ENCODE data around the gene INHBE. TPM values are rescaled to one million over a fixed set of nuclear protein-coding genes. Genes with fewer than 3 reads are reported as not detected.
"Not testable (repeated sequence)": the region's sequence is repeated elsewhere in the genome, so short reads cannot be mapped to it uniquely, and the experiment has no call there.

Gene INHBE
- total and polyA plus RNA-seq, 9 donors: not detected

DNA sequence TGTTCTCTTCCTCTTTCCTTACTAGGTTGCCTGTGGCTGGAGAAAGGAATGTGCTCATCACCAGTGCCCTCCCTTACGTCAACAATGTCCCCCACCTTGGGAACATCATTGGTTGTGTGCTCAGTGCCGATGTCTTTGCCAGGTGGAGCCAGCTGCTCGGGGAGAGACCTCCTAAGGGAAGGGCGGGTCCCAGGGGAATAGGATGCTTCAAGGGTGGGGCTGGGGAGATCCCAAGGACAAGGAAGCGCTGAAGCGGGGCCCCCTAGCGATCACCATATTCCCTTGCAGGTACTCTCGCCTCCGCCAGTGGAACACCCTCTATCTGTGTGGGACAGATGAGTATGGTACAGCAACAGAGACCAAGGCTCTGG is 43.0 kb downstream of the INHBE start:
- H3K36me3 ChIP-seq: no peaks in the 10 kb centered on the region

DNA sequence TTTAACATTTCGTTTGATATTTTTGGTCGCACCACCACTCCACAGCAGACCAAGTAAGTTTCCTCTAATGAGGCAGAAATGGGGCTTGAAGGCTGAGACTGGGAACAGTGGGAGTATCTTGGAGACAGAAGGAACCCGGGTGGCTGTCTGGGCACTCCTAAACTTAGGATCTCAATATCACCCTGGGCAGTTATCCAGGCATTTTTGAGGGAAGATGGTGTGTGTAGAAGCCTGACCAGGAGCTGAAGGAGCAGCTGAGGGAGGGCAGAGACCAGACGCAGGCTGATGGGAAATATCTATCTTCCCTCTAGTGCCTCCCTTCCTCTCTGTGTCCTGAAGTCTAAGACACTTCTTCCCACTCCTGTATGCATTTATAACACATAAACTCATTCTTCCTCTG is 43.5 kb downstream of the INHBE start:
- Histone ChIP-seq H3K27ac (no peak overlapping the region), H3K36me3 (no peaks in the 10 kb centered on the region), H3K27me3 (no peaks in the 10 kb centered on the region), H3K4me1 (ENCODE audit: insufficient read depth) (no peaks in the 10 kb centered on the region), H3K4me3 (no peak overlapping the region), H3K9me3 (no peaks in the 10 kb centered on the region)
- no peak for DNase-seq
- intact Hi-C loops (cut with DNase I): no loop called here
- WGBS, 3 donors: 87 to 96% (median 91%) methylated on average over 4 of the region's 4 CpGs
- TF ChIP-seq POLR2A (IDR thresholded peaks at IDR 0.05): no peak
- TF ChIP-seq EP300 (IDR thresholded peaks at IDR 0.05): no peak
- TF ChIP-seq, protein P1, sequence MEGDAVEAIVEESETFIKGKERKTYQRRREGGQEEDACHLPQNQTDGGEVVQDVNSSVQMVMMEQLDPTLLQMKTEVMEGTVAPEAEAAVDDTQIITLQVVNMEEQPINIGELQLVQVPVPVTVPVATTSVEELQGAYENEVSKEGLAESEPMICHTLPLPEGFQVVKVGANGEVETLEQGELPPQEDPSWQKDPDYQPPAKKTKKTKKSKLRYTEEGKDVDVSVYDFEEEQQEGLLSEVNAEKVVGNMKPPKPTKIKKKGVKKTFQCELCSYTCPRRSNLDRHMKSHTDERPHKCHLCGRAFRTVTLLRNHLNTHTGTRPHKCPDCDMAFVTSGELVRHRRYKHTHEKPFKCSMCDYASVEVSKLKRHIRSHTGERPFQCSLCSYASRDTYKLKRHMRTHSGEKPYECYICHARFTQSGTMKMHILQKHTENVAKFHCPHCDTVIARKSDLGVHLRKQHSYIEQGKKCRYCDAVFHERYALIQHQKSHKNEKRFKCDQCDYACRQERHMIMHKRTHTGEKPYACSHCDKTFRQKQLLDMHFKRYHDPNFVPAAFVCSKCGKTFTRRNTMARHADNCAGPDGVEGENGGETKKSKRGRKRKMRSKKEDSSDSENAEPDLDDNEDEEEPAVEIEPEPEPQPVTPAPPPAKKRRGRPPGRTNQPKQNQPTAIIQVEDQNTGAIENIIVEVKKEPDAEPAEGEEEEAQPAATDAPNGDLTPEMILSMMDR (IDR thresholded peaks at IDR 0.05): no peak

More for the DNA sequence above, 43.0 kb downstream of the INHBE start:
- no peaks in the 10 kb centered on the region for H3K9me3 ChIP-seq
- intact Hi-C loops (cut with DNase I): no loop called here
- H3K4me3 ChIP-seq: no peak overlapping the region
- TF ChIP-seq EP300 (IDR thresholded peaks at IDR 0.05) (no peak), POLR2A (IDR thresholded peaks at IDR 0.05) (no peak)
- TF ChIP-seq, protein P1 (IDR thresholded peaks at IDR 0.05): no peak
- 68 to 83% (median 71%) methylated on average over 9 of the region's 9 CpGs for WGBS, 3 donors
- DNase-seq: no peak
- H3K27me3 ChIP-seq: no peaks in the 10 kb centered on the region
- H3K4me1 ChIP-seq (ENCODE audit: insufficient read depth): no peaks in the 10 kb centered on the region
- H3K27ac ChIP-seq: no peak overlapping the region

DNA sequence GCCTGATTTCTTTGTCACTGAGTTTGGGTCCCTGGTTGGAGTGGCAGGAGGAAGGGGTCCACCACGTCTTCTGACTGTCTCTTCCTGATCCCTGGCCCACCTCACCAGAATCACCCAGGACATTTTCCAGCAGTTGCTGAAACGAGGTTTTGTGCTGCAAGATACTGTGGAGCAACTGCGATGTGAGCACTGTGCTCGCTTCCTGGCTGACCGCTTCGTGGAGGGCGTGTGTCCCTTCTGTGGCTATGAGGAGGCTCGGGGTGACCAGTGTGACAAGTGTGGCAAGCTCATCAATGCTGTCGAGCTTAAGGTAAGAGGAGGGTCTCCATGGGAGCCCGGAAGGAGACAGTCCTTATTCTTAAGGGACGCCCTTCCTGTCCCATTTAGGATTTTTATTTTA is 45.1 kb downstream of the INHBE start:
- intact Hi-C loops (cut with DNase I): no loop called here
- WGBS, 3 donors: 94 to 96% (median 95%) methylated on average over 11 of the region's 11 CpGs

DNA sequence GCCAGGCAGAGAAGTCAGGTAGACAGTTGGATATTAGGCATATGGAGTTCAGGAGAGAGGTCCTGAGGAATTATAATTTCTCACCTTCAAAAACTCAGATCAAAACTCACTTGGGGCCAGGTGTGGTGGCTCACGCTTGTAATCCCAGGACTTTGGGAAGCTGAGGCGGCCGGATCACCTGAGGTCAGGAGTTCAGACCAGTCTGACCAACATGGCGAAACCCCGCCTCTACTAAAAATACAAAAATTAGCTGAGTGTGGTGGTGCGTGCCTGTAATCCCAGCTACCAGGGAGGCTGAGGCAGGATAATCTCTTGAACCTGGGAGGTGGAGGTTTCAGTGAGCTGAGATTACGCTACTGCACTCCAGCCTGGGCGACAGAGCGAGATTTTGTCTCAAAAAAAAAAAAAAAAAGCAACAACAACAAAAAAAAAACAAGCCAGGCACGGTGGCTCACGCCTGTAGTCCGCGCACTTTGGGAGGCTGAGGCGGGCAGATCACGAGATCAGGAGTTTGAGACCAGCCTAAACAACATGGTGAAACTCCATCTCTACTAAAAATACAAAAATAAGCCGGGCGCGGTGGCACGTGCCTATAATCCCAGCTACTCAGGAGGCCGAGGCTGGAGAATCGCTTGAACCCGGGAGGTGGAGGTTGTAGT is 47.3 kb downstream of the INHBE start:
- H3K4me3 ChIP-seq; H3K27me3 ChIP-seq; H3K36me3 ChIP-seq; DNase-seq; H3K27ac ChIP-seq; intact Hi-C loops (cut with DNase I); H3K4me1 ChIP-seq (ENCODE audit: insufficient read depth); H3K9me3 ChIP-seq: not testable (repeated sequence)
- WGBS, 3 donors: 94 to 95% (median 95%) methylated on average over 22 of the region's 22 CpGs

More for the DNA sequence above, 45.1 kb downstream of the INHBE start:
- Histone ChIP-seq H3K9me3 (no peaks in the 10 kb centered on the region), H3K4me3 (no peak overlapping the region), H3K27ac (no peak overlapping the region), H3K36me3 (no peaks in the 10 kb centered on the region), H3K27me3 (no peaks in the 10 kb centered on the region), H3K4me1 (ENCODE audit: insufficient read depth) (no peaks in the 10 kb centered on the region)
- TF ChIP-seq, protein P1 (IDR thresholded peaks at IDR 0.05): no peak
- TF ChIP-seq POLR2A (IDR thresholded peaks at IDR 0.05): no peak
- no peak for TF ChIP-seq EP300 (IDR thresholded peaks at IDR 0.05)
- no peak for DNase-seq

DNA sequence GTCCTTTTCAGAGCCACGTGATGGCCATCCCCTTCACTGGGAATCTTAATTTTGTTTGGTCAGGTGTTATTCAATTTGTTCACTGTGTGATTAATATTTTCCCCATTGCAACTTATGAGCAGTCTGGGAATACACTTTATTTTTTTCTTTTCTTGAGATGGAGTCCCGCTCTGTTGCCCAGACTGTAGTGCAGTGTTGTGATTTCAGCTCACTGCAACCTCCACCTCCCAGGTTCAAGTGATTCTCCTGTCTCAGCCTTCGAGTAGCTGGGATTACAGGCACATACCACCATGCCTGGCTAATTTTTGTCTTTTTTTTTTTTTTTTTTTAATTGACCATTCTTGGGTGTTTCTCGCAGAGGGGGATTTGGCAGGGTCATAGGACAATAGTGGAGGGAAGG is 51.4 kb downstream of the INHBE start:
- H3K27ac ChIP-seq; H3K4me3 ChIP-seq; intact Hi-C loops (cut with DNase I); H3K27me3 ChIP-seq; H3K9me3 ChIP-seq; DNase-seq; H3K36me3 ChIP-seq; H3K4me1 ChIP-seq (ENCODE audit: insufficient read depth): not testable (repeated sequence)
- WGBS, 3 donors: 87 to 99% (median 98%) methylated on average over 4 of the region's 4 CpGs

Small RNA genes lying within 50 kb of the gene (small RNA-seq; reads per million reads assigned to genes)
- not detected for gene RNU6-879P

Other genes with a start within 250 kb of the INHBE start
- gene NXPH4, start 238.5 kb upstream of the INHBE start, total RNA-seq: under 1 TPM in 1 of 7 donors, not detected in 6; 0.20 TPM
- gene NXPH4, start 238.5 kb upstream of the INHBE start, polyA plus RNA-seq: under 1 TPM in 1 of 2 donors, not detected in 1; 0.13 TPM
- 100 to 1,000 TPM in 1 of 7 donors, 10 to 100 TPM in 6; 32.3 to 185 (median 46.6) TPM for gene SHMT2, start 225.6 kb upstream of the INHBE start, total RNA-seq
- gene SHMT2, start 225.6 kb upstream of the INHBE start, polyA plus RNA-seq: 10 to 100 TPM; 23.0 to 34.7 TPM
- gene STAC3, start 204.1 kb upstream of the INHBE start, total RNA-seq: 1 to 10 TPM in 6 of 7 donors, under 1 TPM in 1; 0.66 to 2.3 (median 1.8) TPM
- 1 to 10 TPM in 1 of 2 donors, under 1 TPM in 1; 0.77 to 2.9 TPM for gene STAC3, start 204.1 kb upstream of the INHBE start, polyA plus RNA-seq
- 10 to 100 TPM; 24.3 to 81.4 (median 65.6) TPM for gene R3HDM2, start 24.3 kb upstream of the INHBE start, total RNA-seq
- 10 to 100 TPM; 33.5 to 66.9 TPM for gene R3HDM2, start 24.3 kb upstream of the INHBE start, polyA plus RNA-seq
- gene INHBC, start 20.5 kb upstream of the INHBE start, total RNA-seq: under 1 TPM in 2 of 7 donors, not detected in 5; 0.12 to 0.27 TPM
- under 1 TPM; 0.07 to 0.12 TPM for gene INHBC, start 20.5 kb upstream of the INHBE start, polyA plus RNA-seq
- gene GLI1, start 4.5 kb downstream of the INHBE start, total RNA-seq: 1 to 10 TPM in 2 of 7 donors, under 1 TPM in 4, not detected in 1; 0.48 to 4.1 (median 0.74) TPM
- gene GLI1, start 4.5 kb downstream of the INHBE start, polyA plus RNA-seq: 1 to 10 TPM; 2.2 to 4.1 TPM
- gene ARHGAP9, start 24.6 kb downstream of the INHBE start, total RNA-seq: 1 to 10 TPM; 2.7 to 8.0 (median 4.2) TPM
- gene ARHGAP9, start 24.6 kb downstream of the INHBE start, polyA plus RNA-seq: 1 to 10 TPM; 2.6 to 9.5 TPM
- gene MARS1, start 32.8 kb downstream of the INHBE start, total RNA-seq: 100 to 1,000 TPM in 2 of 7 donors, 10 to 100 TPM in 5; 21.1 to 479 (median 66.4) TPM
- 10 to 100 TPM; 30.8 to 87.4 TPM for gene MARS1, start 32.8 kb downstream of the INHBE start, polyA plus RNA-seq
- 10 to 100 TPM; 22.1 to 84.9 (median 29.2) TPM for gene DDIT3, start 65.2 kb downstream of the INHBE start, total RNA-seq
- gene DDIT3, start 65.2 kb downstream of the INHBE start, polyA plus RNA-seq: 10 to 100 TPM; 34.9 to 62.1 TPM
- 100 to 1,000 TPM in 2 of 7 donors, 10 to 100 TPM in 5; 25.2 to 122 (median 79.7) TPM for gene MBD6, start 67.5 kb downstream of the INHBE start, total RNA-seq
- gene MBD6, start 67.5 kb downstream of the INHBE start, polyA plus RNA-seq: 10 to 100 TPM; 18.1 to 35.0 TPM
- 100 to 1,000 TPM in 1 of 7 donors, 10 to 100 TPM in 6; 70.7 to 100 (median 97.4) TPM for gene DCTN2, start 91.9 kb downstream of the INHBE start, total RNA-seq
- gene DCTN2, start 91.9 kb downstream of the INHBE start, polyA plus RNA-seq: 100 to 1,000 TPM; 128 to 226 TPM
- under 1 TPM in 6 of 7 donors, not detected in 1; 0.08 to 0.48 (median 0.30) TPM for gene KIF5A, start 94.7 kb downstream of the INHBE start, total RNA-seq
- gene KIF5A, start 94.7 kb downstream of the INHBE start, polyA plus RNA-seq: under 1 TPM; 0.15 to 0.48 TPM
- gene PIP4K2C, start 135.9 kb downstream of the INHBE start, total RNA-seq: 10 to 100 TPM; 16.9 to 30.4 (median 21.2) TPM
- gene PIP4K2C, start 135.9 kb downstream of the INHBE start, polyA plus RNA-seq: 10 to 100 TPM; 13.1 to 42.0 TPM
- 10 to 100 TPM; 50.0 to 75.2 (median 57.8) TPM for gene DTX3, start 149.5 kb downstream of the INHBE start, total RNA-seq
- gene DTX3, start 149.5 kb downstream of the INHBE start, polyA plus RNA-seq: 10 to 100 TPM; 37.9 to 56.2 TPM
- 10 to 100 TPM; 22.1 to 48.4 (median 37.1) TPM for gene ARHGEF25, start 156.1 kb downstream of the INHBE start, total RNA-seq
- gene ARHGEF25, start 156.1 kb downstream of the INHBE start, polyA plus RNA-seq: 10 to 100 TPM; 47.4 to 48.8 TPM
- 1 to 10 TPM in 1 of 7 donors, under 1 TPM in 6; 0.28 to 1.5 (median 0.56) TPM for gene B4GALNT1, start 177.9 kb downstream of the INHBE start, total RNA-seq
- 1 to 10 TPM in 1 of 2 donors, under 1 TPM in 1; 0.22 to 1.3 TPM for gene B4GALNT1, start 177.9 kb downstream of the INHBE start, polyA plus RNA-seq
- 100 to 1,000 TPM; 128 to 227 (median 200) TPM for gene OS9, start 238.8 kb downstream of the INHBE start, total RNA-seq
- 100 to 1,000 TPM; 197 to 387 TPM for gene OS9, start 238.8 kb downstream of the INHBE start, polyA plus RNA-seq

Data from ovary (tissue), 9 donors.